HAP-1 (cell line): ENCODE results near the gene PSD2.
A peak's percentile ranks its signal among the peaks of the same experiment; 100 is the strongest.

ENCODE experiments used
- DNase-seq, 2 experiments: peaks; one replicate each; pipeline ENCODE4 v3.0.0-alpha.2; 2016 to 2020; ENCODE audit warnings: low spot score in 2 of 2
- H3K27me3 ChIP-seq: fragments of 250-450 bp; sonication (Bioruptor Pico); 2 replicates; pipeline ENCODE4 v1.5.1; 2020; ENCODE audit warnings: low read depth, mild to moderate bottlenecking, moderate library complexity
- H3K36me3 ChIP-seq: fragments of 250-450 bp; sonication (Bioruptor Pico); replicated peaks from 2 replicates; pipeline ENCODE4 v1.5.1; 2020; ENCODE audit warnings: mild to moderate bottlenecking
- H3K4me1 ChIP-seq: fragments of 250-450 bp; sonication (Bioruptor Pico); 2 replicates; pipeline ENCODE4 v1.5.1; 2020; ENCODE audit warnings: mild to moderate bottlenecking
- H3K4me3 ChIP-seq: fragments of 250-450 bp; sonication (Bioruptor Pico); 2 replicates; pipeline ENCODE4 v1.5.1; 2020; ENCODE audit warnings: mild to moderate bottlenecking, moderate library complexity
- H3K9me3 ChIP-seq: fragments of 250-450 bp; sonication (Bioruptor Pico); 2 replicates; pipeline ENCODE4 v1.5.1; 2020; ENCODE audit warnings: mild to moderate bottlenecking, moderate library complexity
- in situ Hi-C: fragments of 300-500 bp; cut with MboI; formaldehyde crosslinking; loops from 3 replicates; pipeline ENCODE4 v1.14.3; 2020; ENCODE audit warnings: low sequenced_read_pairs, inconsistent platforms, mixed read lengths

PSD2 gene

DNA sequence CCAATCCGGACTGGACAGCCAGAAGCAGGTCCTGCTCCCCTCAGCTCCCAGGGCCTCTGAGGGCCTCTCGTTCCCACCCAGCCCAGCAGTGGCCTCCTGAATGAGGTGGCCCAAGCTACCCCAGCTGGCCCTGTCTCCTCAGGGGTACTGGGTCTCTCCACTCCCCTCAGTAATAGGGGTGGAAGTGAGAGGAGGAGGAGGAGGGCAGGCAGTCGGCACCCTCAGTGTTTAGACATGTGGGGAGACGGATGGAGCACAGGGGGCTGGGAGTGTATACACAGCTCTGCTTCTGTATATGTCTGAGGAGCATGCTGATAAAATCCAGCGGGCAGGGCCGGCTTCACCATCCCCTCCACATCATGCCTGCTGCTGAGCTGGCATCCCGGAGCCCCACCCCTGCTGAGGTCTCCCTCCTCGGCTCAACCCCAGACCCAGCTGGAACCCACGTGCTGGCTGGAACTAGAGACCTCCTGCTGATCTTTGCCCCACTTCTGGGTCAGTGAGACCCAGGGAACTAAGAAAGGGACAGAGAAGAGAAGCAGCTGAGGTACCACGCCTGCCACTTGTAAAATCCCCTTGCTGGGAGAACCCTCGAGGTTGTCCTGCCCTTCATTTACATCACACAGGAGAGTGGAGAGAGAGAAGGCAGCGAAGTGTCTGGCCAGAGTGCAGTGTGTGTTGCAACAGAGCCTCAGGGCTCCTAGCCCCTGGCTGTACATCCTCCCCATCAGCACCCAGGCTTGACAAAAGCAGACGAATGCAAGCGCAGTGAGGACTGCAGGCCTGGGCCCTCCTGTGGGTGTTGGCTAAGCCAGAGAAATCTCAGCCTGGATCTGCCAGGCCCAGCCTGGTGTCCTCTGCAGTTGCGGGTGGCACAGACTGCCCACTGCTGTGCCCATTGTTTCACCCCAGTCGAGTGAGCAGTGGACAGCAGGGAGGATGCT is 77.5 kb downstream of the PSD2 start:
- in situ Hi-C loops, result no loop called here
- peak; percentile 36 to 44 for DNase-seq
- H3K4me1 ChIP-seq, result no peaks in the 10 kb centered on the region
- H3K9me3 ChIP-seq, result peaks cover 2% of the 10 kb centered on the region; the same call in 1 of the 2 replicates
- no peaks in the 10 kb centered on the region for H3K27me3 ChIP-seq
- H3K36me3 ChIP-seq, result no peaks in the 10 kb centered on the region
- no peak overlapping the region for H3K4me3 ChIP-seq

DNA sequence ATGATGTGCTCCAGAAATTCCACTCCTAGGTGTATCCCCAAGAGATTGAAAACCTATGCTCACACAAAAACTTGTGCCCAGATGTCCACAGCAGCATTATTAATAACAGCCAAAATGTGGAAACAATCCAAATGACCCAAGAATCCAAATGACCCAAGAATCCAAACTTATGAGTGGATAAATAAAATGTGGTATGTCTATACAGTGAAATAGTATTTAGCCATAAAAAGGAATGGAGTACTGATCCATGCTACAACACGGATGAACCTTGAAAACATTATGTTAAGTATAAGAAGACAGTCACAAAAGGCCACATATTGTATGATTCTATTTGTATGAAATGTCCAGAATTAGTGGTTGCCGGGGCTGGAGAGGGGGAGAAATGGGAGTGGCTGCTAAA is 80.3 kb downstream of the PSD2 start:
- no peak for DNase-seq
- no peaks in the 10 kb centered on the region for H3K4me1 ChIP-seq
- in situ Hi-C loops, result no loop called here
- H3K4me3 ChIP-seq, result no peak overlapping the region
- no peaks in the 10 kb centered on the region for H3K36me3 ChIP-seq
- peaks cover 2% of the 10 kb centered on the region; the same call in 1 of the 2 replicates for H3K9me3 ChIP-seq
- H3K27me3 ChIP-seq, result no peaks in the 10 kb centered on the region

- in situ Hi-C loops, result no loop called here
These were observed 81.6 kb downstream of the PSD2 start for GRCh38 chr5:139877129-139877597.

DNA sequence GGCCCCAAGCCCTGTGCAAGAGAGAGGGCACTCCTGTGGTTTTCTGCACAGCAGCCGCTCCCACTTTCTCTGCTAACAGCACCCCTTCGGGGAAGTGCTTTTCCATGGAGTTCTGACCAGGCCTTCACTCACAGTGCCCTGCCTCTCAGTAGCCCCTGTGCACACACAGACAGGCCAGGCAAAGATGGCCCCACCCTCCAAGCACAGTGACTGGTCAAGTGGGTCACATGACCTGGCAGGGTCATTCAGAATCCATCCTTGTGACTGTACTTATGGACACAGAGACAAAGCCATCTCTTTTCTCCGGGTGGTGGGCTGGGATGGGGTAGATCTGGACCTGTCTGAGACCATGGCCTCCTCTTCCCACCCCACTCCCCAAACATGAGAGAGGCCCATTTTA is 82.5 kb downstream of the PSD2 start:
- Histone ChIP-seq H3K4me1 (no peaks in the 10 kb centered on the region), H3K27me3 (no peaks in the 10 kb centered on the region), H3K9me3 (peaks cover 2% of the 10 kb centered on the region; the same call in 1 of the 2 replicates), H3K36me3 (no peaks in the 10 kb centered on the region), H3K4me3 (no peak overlapping the region)
- no peak for DNase-seq
- in situ Hi-C loops, result no loop called here

More at GRCh38 chr5:139877129-139877597, 81.6 kb downstream of the PSD2 start:
- no peaks in the 10 kb centered on the region for H3K27me3 ChIP-seq
- no peaks in the 10 kb centered on the region for H3K4me1 ChIP-seq
- DNase-seq, result no peak
- no peaks in the 10 kb centered on the region for H3K36me3 ChIP-seq
- H3K4me3 ChIP-seq, result no peak overlapping the region
- H3K9me3 ChIP-seq, result peaks cover 2% of the 10 kb centered on the region; the same call in 1 of the 2 replicates

DNA sequence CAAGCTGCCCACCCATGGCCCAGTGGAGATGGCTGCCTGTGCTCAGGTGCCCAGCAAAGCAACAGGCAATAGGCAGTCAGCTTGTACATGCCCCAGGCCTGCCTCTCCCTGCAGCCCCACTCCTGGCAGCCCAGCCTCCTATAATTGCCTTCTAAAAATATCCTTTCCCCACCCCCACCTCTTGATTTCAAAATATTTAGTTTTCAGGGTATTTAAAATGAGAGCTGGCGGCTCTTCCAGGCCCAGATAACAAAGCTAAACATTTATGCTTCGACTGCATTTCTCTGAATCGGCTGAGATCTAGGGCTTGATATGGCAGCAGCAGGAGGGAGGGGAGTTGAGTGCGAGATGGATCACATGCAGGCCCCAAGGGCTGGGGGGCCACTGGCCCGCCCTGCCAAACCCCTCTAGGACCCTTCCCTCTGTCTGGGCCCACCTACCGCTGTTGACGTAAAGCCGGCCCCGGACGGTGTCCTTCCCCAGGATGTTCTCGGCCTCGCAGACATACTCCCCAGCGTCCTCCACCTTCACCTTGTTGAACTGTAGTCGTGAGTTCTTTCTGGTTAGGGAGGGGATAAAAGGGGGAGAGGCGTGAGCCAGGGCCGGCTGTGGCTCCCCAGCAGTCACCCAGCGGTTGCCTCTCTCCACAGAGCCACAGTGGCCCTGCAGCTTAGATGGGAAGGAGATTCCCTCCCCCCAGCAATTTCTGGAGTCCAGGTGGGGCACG is 85.0 kb downstream of the PSD2 start:
- no peak overlapping the region for H3K4me3 ChIP-seq
- in situ Hi-C loops, result no loop called here
- no peak for DNase-seq
- H3K4me1 ChIP-seq, result no peaks in the 10 kb centered on the region
- H3K36me3 ChIP-seq, result no peaks in the 10 kb centered on the region
- peaks cover 2% of the 10 kb centered on the region; the same call in 1 of the 2 replicates for H3K9me3 ChIP-seq
- H3K27me3 ChIP-seq, result no peaks in the 10 kb centered on the region

DNA sequence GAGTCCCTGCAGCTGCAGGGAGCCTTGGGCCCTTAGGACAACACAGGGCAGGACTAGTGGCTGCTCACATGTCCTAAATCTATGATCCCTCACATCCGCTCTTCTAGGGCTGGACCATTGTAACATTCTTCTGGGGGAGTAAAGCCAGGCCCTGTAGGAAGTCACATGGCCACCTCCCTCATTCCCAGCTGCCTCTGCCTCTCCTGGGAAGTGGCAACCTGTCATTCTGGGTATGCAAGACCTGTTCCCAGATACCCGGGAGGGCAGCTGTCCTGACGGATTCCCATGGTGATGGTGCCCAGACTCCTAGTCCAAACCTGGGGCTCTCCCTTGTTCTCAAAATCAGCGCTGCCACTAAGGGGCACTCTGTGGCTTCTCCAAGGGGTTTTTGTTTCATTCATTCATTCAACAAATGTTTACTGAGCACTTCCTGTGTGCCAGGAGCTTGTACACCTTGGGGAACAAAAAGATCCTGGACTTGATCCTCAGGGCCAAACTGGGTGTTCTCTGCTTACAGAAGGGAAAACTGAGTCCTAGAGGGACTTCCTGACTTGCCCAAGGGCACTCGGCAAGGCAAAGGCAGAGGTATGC is 85.6 kb downstream of the PSD2 start:
- Histone ChIP-seq H3K27me3 (no peaks in the 10 kb centered on the region), H3K9me3 (no peaks in the 10 kb centered on the region), H3K4me3 (no peak overlapping the region), H3K4me1 (no peaks in the 10 kb centered on the region), H3K36me3 (no peaks in the 10 kb centered on the region)
- in situ Hi-C loops, result no loop called here
- DNase-seq, result no peak

- no peaks in the 10 kb centered on the region for H3K9me3 ChIP-seq
These were observed 86.7 kb downstream of the PSD2 start for GRCh38 chr5:139882316-139882715.

GRCh38 chr5:139882961-139883539 is 87.4 kb downstream of the PSD2 start:
- no peak for DNase-seq
- H3K27me3 ChIP-seq, result no peaks in the 10 kb centered on the region
- no peaks in the 10 kb centered on the region for H3K9me3 ChIP-seq
- in situ Hi-C loops, result no loop called here
- H3K36me3 ChIP-seq, result no peaks in the 10 kb centered on the region
- no peaks in the 10 kb centered on the region for H3K4me1 ChIP-seq
- no peak overlapping the region for H3K4me3 ChIP-seq

More at GRCh38 chr5:139882316-139882715, 86.7 kb downstream of the PSD2 start:
- DNase-seq, result no peak
- in situ Hi-C loops, result no loop called here
- no peaks in the 10 kb centered on the region for H3K36me3 ChIP-seq
- H3K27me3 ChIP-seq, result no peaks in the 10 kb centered on the region
- no peaks in the 10 kb centered on the region for H3K4me1 ChIP-seq
- H3K4me3 ChIP-seq, result no peak overlapping the region

DNA sequence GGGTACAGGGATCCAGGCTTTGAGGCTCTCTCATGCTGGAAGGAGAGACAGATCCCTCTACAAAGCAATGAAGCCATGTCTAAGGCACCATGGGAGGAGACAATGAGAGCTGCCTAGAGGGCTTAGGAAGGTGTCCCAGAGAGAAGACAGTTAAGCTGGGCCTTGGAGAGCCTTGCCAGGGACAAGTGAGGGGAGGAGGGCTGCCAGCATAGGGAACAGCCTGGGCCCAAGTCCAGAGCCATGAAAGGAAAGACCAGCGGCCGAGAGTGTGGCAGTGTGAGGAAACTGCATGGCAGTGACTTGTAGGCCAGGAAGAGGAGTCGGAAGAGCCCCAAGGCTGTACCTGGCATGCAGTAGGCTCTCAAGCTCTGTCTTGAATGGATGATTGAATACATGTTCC is 88.5 kb downstream of the PSD2 start:
- Histone ChIP-seq H3K4me1 (no peaks in the 10 kb centered on the region), H3K4me3 (no peak overlapping the region), H3K27me3 (no peaks in the 10 kb centered on the region), H3K9me3 (no peaks in the 10 kb centered on the region), H3K36me3 (no peaks in the 10 kb centered on the region)
- in situ Hi-C loops, result no loop called here
- no peak for DNase-seq

DNA sequence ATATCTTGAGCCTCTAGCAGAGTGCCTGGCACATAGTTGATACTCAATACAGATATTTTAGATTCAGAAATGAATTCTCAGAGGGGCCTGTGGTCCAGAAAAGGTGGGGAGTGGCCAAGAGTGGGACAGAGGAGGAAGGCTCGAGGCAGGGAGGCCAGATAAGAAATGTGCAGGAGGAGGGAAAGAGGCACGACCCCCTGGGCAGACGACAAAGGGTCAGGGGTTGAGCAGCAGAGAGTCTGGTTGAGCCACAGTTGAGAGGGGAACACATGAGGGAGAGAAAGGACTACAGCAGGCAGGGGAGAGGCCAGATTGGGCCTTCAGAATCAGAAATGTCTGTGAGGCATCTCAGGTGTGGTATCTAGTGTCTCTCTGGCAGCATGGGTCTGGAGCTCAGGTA is 89.1 kb downstream of the PSD2 start:
- H3K4me3 ChIP-seq, result no peak overlapping the region
- no peak for DNase-seq
- H3K9me3 ChIP-seq, result no peaks in the 10 kb centered on the region
- H3K4me1 ChIP-seq, result no peaks in the 10 kb centered on the region
- in situ Hi-C loops, result no loop called here
- H3K27me3 ChIP-seq, result no peaks in the 10 kb centered on the region
- no peaks in the 10 kb centered on the region for H3K36me3 ChIP-seq

- no peaks in the 10 kb centered on the region for H3K27me3 ChIP-seq
- in situ Hi-C loops, result no loop called here
- DNase-seq, result no peak
These were observed 89.7 kb downstream of the PSD2 start for GRCh38 chr5:139885172-139885856.

GRCh38 chr5:139885857-139886208 is 90.2 kb downstream of the PSD2 start:
- in situ Hi-C loops, result no loop called here
- no peak for DNase-seq
- Histone ChIP-seq H3K36me3 (no peaks in the 10 kb centered on the region), H3K27me3 (no peaks in the 10 kb centered on the region), H3K9me3 (no peaks in the 10 kb centered on the region), H3K4me3 (no peak overlapping the region), H3K4me1 (peaks cover 3% of the 10 kb centered on the region; the same call in 1 of the 2 replicates)

More at GRCh38 chr5:139885172-139885856, 89.7 kb downstream of the PSD2 start:
- no peaks in the 10 kb centered on the region for H3K36me3 ChIP-seq
- peaks cover 3% of the 10 kb centered on the region; the same call in 1 of the 2 replicates for H3K4me1 ChIP-seq
- no peaks in the 10 kb centered on the region for H3K9me3 ChIP-seq
- no peak overlapping the region for H3K4me3 ChIP-seq

DNA sequence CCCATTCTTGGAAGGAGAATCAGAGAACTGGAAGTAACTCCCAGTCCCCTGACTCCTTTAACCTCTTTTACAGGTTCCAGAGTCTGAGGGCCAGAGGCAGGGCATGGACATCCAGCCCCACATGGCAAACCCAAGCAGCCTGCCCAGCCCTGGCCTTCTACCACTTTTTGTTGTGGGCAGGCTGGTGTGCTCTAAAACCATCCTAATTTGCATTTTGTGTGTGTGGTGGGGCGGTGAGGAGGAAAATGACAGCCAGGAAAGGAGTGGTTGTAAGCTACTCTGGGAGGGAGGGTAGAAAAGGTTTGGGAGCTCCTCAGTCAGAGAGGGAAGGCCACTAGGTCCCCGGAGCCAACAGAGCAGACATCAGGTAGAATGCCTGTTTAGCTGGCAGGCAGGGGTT is 90.6 kb downstream of the PSD2 start:
- Histone ChIP-seq H3K27me3 (no peaks in the 10 kb centered on the region), H3K4me1 (peaks cover 3% of the 10 kb centered on the region; the same call in 1 of the 2 replicates)
- in situ Hi-C loops, result no loop called here

More for the DNA sequence above, 90.6 kb downstream of the PSD2 start:
- Histone ChIP-seq H3K9me3 (no peaks in the 10 kb centered on the region), H3K36me3 (no peaks in the 10 kb centered on the region), H3K4me3 (no peak overlapping the region)
- DNase-seq, result no peak
